Nephron (organoid): ENCODE results near the gene PSRC1.

Experiments used
- H3K27ac Mint-ChIP-seq, 3 experiments: 2 replicates each; pipeline ENCODE4 v1.8.0; 2020; ENCODE audit warnings: mixed read lengths in 3 of 3, mild to moderate bottlenecking in 2 of 3, moderate library complexity in 1 of 3
- H3K27me3 Mint-ChIP-seq: 2 replicates; pipeline ENCODE4 v1.8.0; 2021; ENCODE audit warnings: low read depth, mild to moderate bottlenecking, moderate library complexity, mixed read lengths
- H3K36me3 Mint-ChIP-seq: 2 replicates; pipeline ENCODE4 v1.8.0; 2020; ENCODE audit warnings: low read depth, mixed read lengths
- H3K4me1 Mint-ChIP-seq: 2 replicates; pipeline ENCODE4 v1.8.0; 2020; ENCODE audit warnings: mixed read lengths
- H3K4me3 Mint-ChIP-seq, 3 experiments: 2 replicates each; pipeline ENCODE4 v1.8.0; 2020; ENCODE audit warnings: mild to moderate bottlenecking in 3 of 3, mixed read lengths in 3 of 3, moderate library complexity in 2 of 3
- H3K9me3 Mint-ChIP-seq: 2 replicates; pipeline ENCODE4 v1.8.0; 2020; ENCODE audit warnings: mixed read lengths
- TF ChIP-seq, protein P1 (sequence below), 3 experiments: fragments of 200-600 bp; sonication (generic); IDR thresholded peaks; one replicate each; pipeline ENCODE4 v1.5.0; 2021; ENCODE audit warnings: antibody characterized with exemption in 3 of 3; ENCODE audit not compliant: unreplicated experiment in 3 of 3

The PSRC1 gene

DNA sequence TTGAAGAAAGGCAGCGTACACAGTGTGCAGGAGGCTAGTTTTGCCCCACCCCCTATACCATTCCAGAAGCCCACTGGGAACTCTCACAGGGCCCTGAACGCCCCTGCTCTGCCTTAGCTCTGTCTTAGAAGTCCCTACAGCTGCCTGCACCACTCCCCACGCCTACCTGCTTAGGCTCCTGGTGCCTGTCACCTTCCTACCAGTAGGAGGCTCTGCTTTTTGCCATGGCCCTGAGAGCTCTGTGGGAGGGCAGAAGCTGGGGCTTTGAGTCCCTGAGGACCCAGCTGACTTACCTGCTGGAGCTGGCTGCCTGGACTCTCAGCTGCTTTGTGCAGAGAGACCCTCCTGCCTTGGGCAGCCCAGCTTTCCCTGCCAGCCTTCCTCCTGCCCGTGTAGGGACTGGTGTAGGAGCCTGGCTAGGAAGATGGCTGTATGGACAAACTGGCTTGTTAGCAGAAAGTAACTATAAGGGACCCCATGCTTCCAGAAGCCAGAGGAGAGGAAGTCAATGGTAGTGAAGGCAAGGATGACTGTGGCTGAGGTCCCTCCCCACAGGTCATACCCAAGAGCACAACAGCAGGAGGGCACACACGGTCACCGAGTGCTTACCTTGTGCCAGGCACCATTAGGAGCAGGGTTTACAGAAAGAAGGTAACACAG lies 43.4 kb downstream of the PSRC1 start:
- H3K4me1 Mint-ChIP-seq = peaks cover 32% of the 10 kb centered on the region

DNA sequence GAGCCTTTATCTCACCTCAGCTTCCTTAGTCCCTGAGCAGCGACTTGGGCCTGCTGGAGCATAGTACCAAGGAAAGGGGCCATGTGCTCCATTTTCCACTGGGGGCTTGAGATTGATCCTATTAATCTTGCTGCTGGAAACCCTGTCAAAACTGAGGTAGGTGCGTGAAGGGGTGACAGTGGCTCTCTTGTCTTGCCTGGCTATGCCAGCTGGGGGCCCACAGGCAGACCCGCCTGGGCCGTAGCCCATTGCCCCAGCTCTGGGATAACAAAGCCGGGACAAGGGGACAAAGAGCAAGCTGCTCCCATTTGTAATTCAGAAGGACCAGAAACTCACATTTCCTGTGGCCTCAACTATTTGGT lies 43.9 kb downstream of the PSRC1 start:
- H3K9me3 Mint-ChIP-seq = no peaks in the 10 kb centered on the region

More for the DNA sequence above, 43.4 kb downstream of the PSRC1 start:
- Mint-ChIP-seq H3K36me3 (peaks cover 39% of the 10 kb centered on the region), H3K4me3 (no peak overlapping the region), H3K9me3 (no peaks in the 10 kb centered on the region), H3K27ac (peak overlapping the region in 1 of 3 experiments; percentile 47), H3K27me3 (peaks cover 8% of the 10 kb centered on the region)
- TF ChIP-seq, protein P1, sequence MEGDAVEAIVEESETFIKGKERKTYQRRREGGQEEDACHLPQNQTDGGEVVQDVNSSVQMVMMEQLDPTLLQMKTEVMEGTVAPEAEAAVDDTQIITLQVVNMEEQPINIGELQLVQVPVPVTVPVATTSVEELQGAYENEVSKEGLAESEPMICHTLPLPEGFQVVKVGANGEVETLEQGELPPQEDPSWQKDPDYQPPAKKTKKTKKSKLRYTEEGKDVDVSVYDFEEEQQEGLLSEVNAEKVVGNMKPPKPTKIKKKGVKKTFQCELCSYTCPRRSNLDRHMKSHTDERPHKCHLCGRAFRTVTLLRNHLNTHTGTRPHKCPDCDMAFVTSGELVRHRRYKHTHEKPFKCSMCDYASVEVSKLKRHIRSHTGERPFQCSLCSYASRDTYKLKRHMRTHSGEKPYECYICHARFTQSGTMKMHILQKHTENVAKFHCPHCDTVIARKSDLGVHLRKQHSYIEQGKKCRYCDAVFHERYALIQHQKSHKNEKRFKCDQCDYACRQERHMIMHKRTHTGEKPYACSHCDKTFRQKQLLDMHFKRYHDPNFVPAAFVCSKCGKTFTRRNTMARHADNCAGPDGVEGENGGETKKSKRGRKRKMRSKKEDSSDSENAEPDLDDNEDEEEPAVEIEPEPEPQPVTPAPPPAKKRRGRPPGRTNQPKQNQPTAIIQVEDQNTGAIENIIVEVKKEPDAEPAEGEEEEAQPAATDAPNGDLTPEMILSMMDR (IDR thresholded peaks at IDR 0.05; ENCODE audit: unreplicated experiment in 3 of 3) = peak; percentile 48 to 57 (median 48)

DNA sequence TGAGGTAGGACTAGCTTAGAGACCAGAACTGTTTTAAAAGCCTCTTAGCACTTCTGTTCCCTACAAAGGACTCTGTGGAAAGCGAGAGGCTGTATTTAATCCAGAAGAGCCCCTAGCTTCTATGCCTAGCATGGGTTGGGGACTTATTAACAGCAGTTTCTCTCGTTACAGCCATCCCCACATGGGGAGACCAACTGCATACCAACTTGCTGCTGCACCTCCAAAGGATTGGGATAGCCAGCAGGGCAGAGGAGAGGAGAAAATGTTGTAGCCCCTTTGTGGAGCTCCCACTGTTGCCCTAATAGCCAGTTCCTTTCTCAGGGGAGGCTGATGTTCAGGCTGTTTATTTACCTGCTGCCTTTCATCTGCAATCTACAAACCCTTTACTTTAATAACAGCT lies 44.6 kb downstream of the PSRC1 start:
- TF ChIP-seq, protein P1 (IDR thresholded peaks at IDR 0.05; ENCODE audit: unreplicated experiment in 3 of 3) = no peak
- H3K36me3 Mint-ChIP-seq = peaks cover 43% of the 10 kb centered on the region
- no peak overlapping the region for H3K4me3 Mint-ChIP-seq
- H3K9me3 Mint-ChIP-seq = no peaks in the 10 kb centered on the region
- peaks cover 7% of the 10 kb centered on the region for H3K27me3 Mint-ChIP-seq
- H3K4me1 Mint-ChIP-seq = peaks cover 26% of the 10 kb centered on the region
- peak overlapping the region in 2 of 3 experiments; percentile 24 to 47 for H3K27ac Mint-ChIP-seq

More for the DNA sequence above, 43.9 kb downstream of the PSRC1 start:
- Mint-ChIP-seq H3K4me1 (peaks cover 26% of the 10 kb centered on the region), H3K27ac (peak overlapping the region in 2 of 3 experiments; percentile 24 to 47), H3K36me3 (peaks cover 43% of the 10 kb centered on the region), H3K4me3 (no peak overlapping the region), H3K27me3 (peaks cover 8% of the 10 kb centered on the region)
- TF ChIP-seq, protein P1 (IDR thresholded peaks at IDR 0.05; ENCODE audit: unreplicated experiment in 3 of 3) = no peak

DNA sequence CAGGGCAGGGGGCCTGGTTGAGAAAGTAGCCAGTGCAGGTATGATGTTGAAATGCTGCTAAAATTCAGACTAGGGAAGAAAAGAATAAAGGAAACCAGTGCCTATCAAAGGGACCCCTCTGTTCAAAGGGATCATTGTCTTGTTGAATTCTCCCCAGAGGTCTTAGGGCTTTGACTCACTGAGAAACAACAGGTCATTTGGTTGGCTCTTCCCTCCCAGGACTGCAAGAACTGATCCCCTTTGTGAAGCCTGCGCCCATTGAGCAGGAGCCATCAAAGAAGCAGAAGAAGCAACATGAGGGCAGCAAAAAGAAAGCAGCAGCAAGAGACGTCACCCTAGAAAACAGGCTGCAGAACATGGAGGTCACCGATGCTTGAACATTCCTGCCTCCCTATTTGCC lies 45.4 kb downstream of the PSRC1 start:
- H3K4me3 Mint-ChIP-seq = no peak overlapping the region
- no peaks in the 10 kb centered on the region for H3K9me3 Mint-ChIP-seq
- TF ChIP-seq, protein P1 (IDR thresholded peaks at IDR 0.05; ENCODE audit: unreplicated experiment in 3 of 3) = no peak
- H3K36me3 Mint-ChIP-seq = peaks cover 46% of the 10 kb centered on the region
- H3K4me1 Mint-ChIP-seq = peaks cover 18% of the 10 kb centered on the region
- H3K27me3 Mint-ChIP-seq = no peaks in the 10 kb centered on the region
- no peak overlapping the region for H3K27ac Mint-ChIP-seq

DNA sequence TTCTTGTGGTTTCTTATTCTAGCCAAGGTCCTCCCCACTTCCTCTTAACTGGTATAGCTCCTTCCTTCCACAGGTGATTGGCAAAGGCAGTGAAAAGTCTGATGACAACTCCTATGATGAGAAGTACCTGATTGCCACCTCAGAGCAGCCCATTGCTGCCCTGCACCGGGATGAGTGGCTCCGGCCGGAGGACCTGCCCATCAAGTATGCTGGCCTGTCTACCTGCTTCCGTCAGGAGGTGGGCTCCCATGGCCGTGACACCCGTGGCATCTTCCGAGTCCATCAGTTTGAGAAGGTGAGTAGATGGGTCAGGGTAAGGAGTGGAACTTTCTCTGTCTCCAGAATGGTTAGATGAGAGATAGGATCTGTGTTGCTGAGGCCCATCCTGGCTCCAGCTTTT lies 47.8 kb downstream of the PSRC1 start:
- Mint-ChIP-seq H3K27ac (no peak overlapping the region), H3K4me3 (no peak overlapping the region), H3K27me3 (no peaks in the 10 kb centered on the region), H3K36me3 (peaks cover 68% of the 10 kb centered on the region), H3K9me3 (no peaks in the 10 kb centered on the region), H3K4me1 (peaks cover 6% of the 10 kb centered on the region)
- TF ChIP-seq, protein P1 (IDR thresholded peaks at IDR 0.05; ENCODE audit: unreplicated experiment in 3 of 3) = no peak

DNA sequence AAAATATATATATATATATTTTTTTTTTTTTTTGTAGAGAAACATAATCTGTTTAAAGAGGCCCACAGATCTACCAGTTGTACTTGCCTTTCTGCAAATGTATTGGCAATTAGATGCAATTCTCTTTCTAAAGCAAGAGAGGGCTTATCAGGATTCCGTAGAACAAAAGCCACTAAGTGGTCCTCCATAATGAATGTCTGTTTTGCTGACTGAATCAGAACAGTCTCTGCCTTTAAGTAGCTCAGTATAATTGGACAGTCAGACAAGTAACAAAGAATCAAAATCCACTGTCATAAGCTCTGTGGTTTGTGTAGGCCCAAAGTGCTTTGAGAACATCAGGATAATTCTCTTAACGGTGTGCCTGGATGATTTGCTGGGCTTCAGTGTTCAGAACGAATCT lies 51.9 kb downstream of the PSRC1 start:
- no peaks in the 10 kb centered on the region for H3K4me1 Mint-ChIP-seq
- H3K27ac Mint-ChIP-seq = no peak overlapping the region
- H3K27me3 Mint-ChIP-seq = no peaks in the 10 kb centered on the region
- H3K4me3 Mint-ChIP-seq = no peak overlapping the region
- TF ChIP-seq, protein P1 (IDR thresholded peaks at IDR 0.05; ENCODE audit: unreplicated experiment in 3 of 3) = no peak
- peaks cover 72% of the 10 kb centered on the region for H3K36me3 Mint-ChIP-seq
- H3K9me3 Mint-ChIP-seq = no peaks in the 10 kb centered on the region
